H1 (cell line): ENCODE measurements around the gene FOXRED1. TPM values are rescaled to one million over a fixed set of nuclear protein-coding genes. Genes with fewer than 3 reads are reported as not detected.

ENCODE experiments used
- BCL11A ChIP-seq, 2 experiments: IDR thresholded peaks; one replicate each; pipeline ENCODE4 v1.6.1; 2011; ENCODE audit warnings: low read depth in 2 of 2, low read length in 2 of 2, mild to moderate bottlenecking in 2 of 2
- CBX5 ChIP-seq: fragments of 300-800, 300-1000 bp; sonication (generic); IDR thresholded peaks from 2 replicates; pipeline ENCODE4 v1.7.1; 2016; ENCODE audit warnings: antibody characterized with exemption, low read length, low read depth
- CHD1 ChIP-seq: IDR thresholded peaks from 2 replicates; pipeline ENCODE4 v1.6.1; 2012; ENCODE audit warnings: low read depth, low read length, improper control_type of control experiment
- FOSL1 ChIP-seq: IDR thresholded peaks from 2 replicates; pipeline ENCODE4 v1.6.1; 2011; ENCODE audit warnings: mild to moderate bottlenecking, low read depth, low read length, moderate library complexity; ENCODE audit not compliant: insufficient read depth
- GTF2F1 ChIP-seq: IDR thresholded peaks from 2 replicates; pipeline ENCODE4 v1.6.1; 2012; ENCODE audit warnings: low read depth, low read length, improper control_type of control experiment, borderline replicate concordance
- HDAC2 ChIP-seq, 2 experiments: fragments of 300-600 bp in 1 of 2; sonication (generic) in 1 of 2; IDR thresholded peaks; 2 replicates each; pipeline ENCODE4 v1.6.1; 2011 to 2012; ENCODE audit warnings: low read depth in 2 of 2, low read length in 2 of 2, mild to moderate bottlenecking in 2 of 2, moderate library complexity in 2 of 2, borderline replicate concordance in 1 of 2, inconsistent platforms in 1 of 2
- KDM5A ChIP-seq: fragments of 200-600 bp; IDR thresholded peaks from 2 replicates; pipeline ENCODE4 v1.7.1; 2012; ENCODE audit warnings: mild to moderate bottlenecking, low read length, inconsistent platforms, mixed read lengths
- NANOG ChIP-seq: IDR thresholded peaks from 2 replicates; pipeline ENCODE4 v1.6.1; 2011; ENCODE audit warnings: low read length, low read depth, mild to moderate bottlenecking, inconsistent platforms; ENCODE audit not compliant: insufficient read depth, poor library complexity, severe bottlenecking
- POLR2AphosphoS5 ChIP-seq: IDR thresholded peaks from 2 replicates; pipeline ENCODE4 v1.6.1; 2011; ENCODE audit warnings: low read depth, low read length
- RAD21 ChIP-seq, 2 experiments: IDR thresholded peaks in 1 of 2; conservative IDR thresholded peaks in 1 of 2; 2 replicates each; pipeline ENCODE4 v1.6.1; 2011; ENCODE audit warnings: low read depth in 2 of 2, low read length in 2 of 2, improper control_type of control experiment in 1 of 2, inconsistent platforms in 1 of 2, mild to moderate bottlenecking in 1 of 2, moderate library complexity in 1 of 2
- RFX5 ChIP-seq: IDR thresholded peaks from 2 replicates; pipeline ENCODE4 v1.6.1; 2011; ENCODE audit warnings: low read depth, low read length, improper control_type of control experiment, borderline replicate concordance
- RNF2 ChIP-seq: fragments of 200-900, 300-1000 bp; sonication (generic); IDR thresholded peaks from 2 replicates; pipeline ENCODE4 v1.7.1; 2016; ENCODE audit warnings: borderline replicate concordance, low read depth, mild to moderate bottlenecking, antibody characterized with exemption, low read length; ENCODE audit not compliant: poor library complexity, severe bottlenecking; ENCODE audit errors: missing control alignments
- SIN3A ChIP-seq, 2 experiments: IDR thresholded peaks in 1 of 2; conservative IDR thresholded peaks in 1 of 2; 2 replicates each; pipeline ENCODE4 v1.6.1; 2011 to 2012; ENCODE audit warnings: low read length in 2 of 2, improper control_type of control experiment in 1 of 2, low read depth in 1 of 2, mild to moderate bottlenecking in 1 of 2
- SP2 ChIP-seq: IDR thresholded peaks from 2 replicates; pipeline ENCODE4 v1.6.1; 2012; ENCODE audit warnings: mild to moderate bottlenecking, low read length, inconsistent platforms
- SRF ChIP-seq: IDR thresholded peaks from 2 replicates; pipeline ENCODE4 v1.6.1; 2011; ENCODE audit warnings: mild to moderate bottlenecking, low read depth, low read length, moderate library complexity
- TAF1 ChIP-seq: IDR thresholded peaks from 2 replicates; pipeline ENCODE4 v1.6.1; 2011; ENCODE audit warnings: mild to moderate bottlenecking, low read depth, low read length
- polyA plus RNA-seq, 7 experiments: library from polyadenylated mRNA; depleted of rRNA in 3 of 7; stranded (reverse) in 5 of 7; unstranded in 2 of 7; fragments of >200 nt in 5 of 7; fragments of 200-250 nt in 2 of 7; gene quantifications; 1 replicate in 5 of 7; 2 replicates in 1 of 7; 4 replicates in 1 of 7; pipeline versions ENCODE4 v1.2.1 to v1.2.3, GENCODE V29; 2011 to 2013; ENCODE audit warnings: missing spikeins in 2 of 7, mixed read lengths in 2 of 7
- total RNA-seq: library from RNA; stranded (reverse); fragmentation: NEBNext Ultra II Directional; extraction: Animal tissue kit (Norgen Biotek cat#: 25700); gene quantifications from 2 replicates; pipeline ENCODE4 v1.2.1, GENCODE V29; 2021
- TF ChIP-seq, protein P1 (sequence below): IDR thresholded peaks from 2 replicates; pipeline ENCODE4 v1.6.1; 2012; ENCODE audit warnings: inconsistent platforms
- TF ChIP-seq, protein P2 (sequence below): IDR thresholded peaks from 2 replicates; pipeline ENCODE4 v1.6.1; 2012; ENCODE audit warnings: low read length, inconsistent platforms
- TF ChIP-seq, protein P3 (sequence below): IDR thresholded peaks from 2 replicates; pipeline ENCODE4 v1.6.1; 2011; ENCODE audit warnings: low read depth, mild to moderate bottlenecking, low read length; ENCODE audit not compliant: insufficient read depth

Gene FOXRED1
- total and polyA plus RNA-seq, 2 of the 8 experiments (the other 6 are each of a cell fraction or from before 2014, with no cell fraction given): 48.8 to 99.4 TPM

DNA sequence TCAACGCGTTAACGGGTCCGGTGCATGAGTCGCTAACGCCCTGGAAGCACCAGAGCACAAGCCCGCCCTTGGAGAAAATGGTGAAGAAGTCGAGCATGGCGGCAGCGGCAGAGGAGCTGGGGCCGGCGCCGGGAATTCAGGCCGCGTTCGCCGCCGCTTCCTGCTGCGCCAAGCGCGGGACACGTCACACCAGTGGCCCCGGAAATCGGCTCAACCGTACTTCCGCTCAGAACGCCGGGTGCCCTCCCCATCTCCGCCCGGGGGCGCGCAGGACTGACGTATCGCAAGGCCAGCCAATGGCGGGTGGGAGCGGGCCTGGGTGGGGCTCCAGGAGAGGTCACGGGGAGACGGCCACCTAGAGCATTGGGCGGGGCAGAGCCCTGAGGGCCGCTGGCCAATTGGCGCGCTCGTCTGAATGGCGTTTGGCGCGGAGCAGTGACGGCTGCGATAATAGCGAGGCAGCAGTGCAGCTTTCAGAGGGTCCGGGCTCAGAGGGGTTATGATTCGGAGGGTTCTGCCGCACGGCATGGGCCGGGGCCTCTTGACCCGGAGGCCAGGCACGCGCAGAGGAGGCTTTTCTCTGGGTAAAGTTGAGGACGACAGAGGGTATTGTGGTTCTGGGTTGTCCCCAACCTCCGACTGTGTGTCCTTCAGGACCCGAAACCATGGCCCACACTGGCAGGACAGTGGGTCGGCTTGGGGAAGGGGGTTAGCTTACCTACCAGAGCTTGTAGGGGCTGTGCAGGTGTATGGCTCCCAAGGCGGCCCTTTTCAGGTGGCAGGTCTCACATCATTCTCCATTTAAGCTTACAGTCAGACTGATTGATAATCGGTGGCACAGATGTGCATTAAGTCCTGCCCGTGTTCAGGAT lies at the start of gene FOXRED1, which contains the start of gene SRPRA (continued):
- TF ChIP-seq, protein P1, sequence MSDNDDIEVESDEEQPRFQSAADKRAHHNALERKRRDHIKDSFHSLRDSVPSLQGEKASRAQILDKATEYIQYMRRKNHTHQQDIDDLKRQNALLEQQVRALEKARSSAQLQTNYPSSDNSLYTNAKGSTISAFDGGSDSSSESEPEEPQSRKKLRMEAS: peak; percentile 27; the same call in 1 of the 2 replicates
- TF ChIP-seq CBX5: no peak
- TF ChIP-seq SP2: no peak
- TF ChIP-seq, protein P2, sequence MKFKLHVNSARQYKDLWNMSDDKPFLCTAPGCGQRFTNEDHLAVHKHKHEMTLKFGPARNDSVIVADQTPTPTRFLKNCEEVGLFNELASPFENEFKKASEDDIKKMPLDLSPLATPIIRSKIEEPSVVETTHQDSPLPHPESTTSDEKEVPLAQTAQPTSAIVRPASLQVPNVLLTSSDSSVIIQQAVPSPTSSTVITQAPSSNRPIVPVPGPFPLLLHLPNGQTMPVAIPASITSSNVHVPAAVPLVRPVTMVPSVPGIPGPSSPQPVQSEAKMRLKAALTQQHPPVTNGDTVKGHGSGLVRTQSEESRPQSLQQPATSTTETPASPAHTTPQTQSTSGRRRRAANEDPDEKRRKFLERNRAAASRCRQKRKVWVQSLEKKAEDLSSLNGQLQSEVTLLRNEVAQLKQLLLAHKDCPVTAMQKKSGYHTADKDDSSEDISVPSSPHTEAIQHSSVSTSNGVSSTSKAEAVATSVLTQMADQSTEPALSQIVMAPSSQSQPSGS: no peak
- no peak for TF ChIP-seq RFX5
- TF ChIP-seq BCL11A (IDR thresholded peaks at IDR 0.05; ENCODE audit: low read depth in 2 of 2, low read length in 2 of 2): no peak
- peak; percentile 78 for TF ChIP-seq SRF
- TF ChIP-seq, protein P3, sequence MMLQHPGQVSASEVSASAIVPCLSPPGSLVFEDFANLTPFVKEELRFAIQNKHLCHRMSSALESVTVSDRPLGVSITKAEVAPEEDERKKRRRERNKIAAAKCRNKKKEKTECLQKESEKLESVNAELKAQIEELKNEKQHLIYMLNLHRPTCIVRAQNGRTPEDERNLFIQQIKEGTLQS: peak; percentile 75
- peak; percentile 95 for TF ChIP-seq KDM5A
- peak; percentile 94 for TF ChIP-seq TAF1
- peak; percentile 30 to 80; a peak in 2 of 4 replicates for TF ChIP-seq SIN3A (conservative IDR thresholded peaks at IDR 0.05 in 1 of 2, IDR thresholded peaks at IDR 0.05 in 1 of 2; ENCODE audit: low read depth in 1 of 2, low read length in 2 of 2)
- peak; percentile 32; the same call in 1 of the 2 replicates for TF ChIP-seq GTF2F1
- peak; percentile 6 for TF ChIP-seq NANOG
- no peak for TF ChIP-seq FOSL1
- TF ChIP-seq CHD1: no peak
- TF ChIP-seq POLR2AphosphoS5: peak; percentile 90
- no peak for TF ChIP-seq RAD21 (IDR thresholded peaks at IDR 0.05 in 1 of 2, conservative IDR thresholded peaks at IDR 0.05 in 1 of 2; ENCODE audit: low read depth in 2 of 2, low read length in 2 of 2)
- no peak for TF ChIP-seq HDAC2 (IDR thresholded peaks at IDR 0.05; ENCODE audit: borderline replicate concordance in 1 of 2, low read depth in 2 of 2, low read length in 2 of 2)
- no peak for TF ChIP-seq RNF2
